ENCODE data around the gene TRABD2A. TPM values are rescaled to one million over a fixed set of nuclear protein-coding genes. Genes with fewer than 3 reads are reported as not detected.

Gene TRABD2A
- total and polyA plus RNA-seq, 2 of the 13 experiments (the other 11 are each of a cell fraction or from before 2014, with no cell fraction given), result 0.15 TPM; not detected in 1

DNA sequence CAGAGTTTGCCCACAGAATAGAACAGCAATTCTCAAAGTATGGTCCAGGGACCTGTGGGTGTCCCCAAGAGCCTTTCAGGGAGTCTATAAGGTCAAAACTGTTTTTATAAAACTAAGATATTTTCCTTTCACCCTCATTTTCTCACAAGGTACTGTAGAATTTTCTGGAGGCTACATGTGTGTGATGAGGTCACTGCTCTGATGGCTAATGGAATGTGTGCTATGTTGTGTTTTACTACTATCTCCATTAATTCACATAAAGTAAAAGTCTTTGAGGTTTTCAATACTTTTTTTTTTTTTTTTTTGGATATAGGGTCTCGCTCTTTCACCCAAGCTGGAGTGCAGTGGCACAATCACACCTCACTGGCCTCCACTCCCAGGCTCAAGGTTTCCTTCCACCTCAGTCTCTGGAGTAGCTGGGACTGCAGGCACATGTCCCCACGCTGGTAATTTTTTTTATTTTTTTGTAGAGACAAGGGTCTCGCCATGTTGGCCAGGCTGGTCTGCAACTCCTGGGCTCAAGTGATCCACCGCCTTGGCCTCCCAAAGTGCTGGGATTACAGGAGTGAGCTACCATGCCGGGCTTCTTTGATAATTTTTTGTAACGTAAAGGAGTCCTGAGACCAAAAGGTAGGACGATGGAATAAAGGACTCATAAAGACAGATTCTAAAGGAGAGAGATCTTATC is 1.8 kb downstream of the TRABD2A start:
- no peaks in the 10 kb centered on the region for H3K36me3 ChIP-seq (replicated peaks in 1 of 2; ENCODE audit: control insufficient read depth in 1 of 2, insufficient read depth in 2 of 2, low read length in 2 of 2)
- H3K9me3 ChIP-seq (ENCODE audit: low read length), result no peaks in the 10 kb centered on the region
- no TSS peak for BruUV-seq (replicated peaks)
- peaks cover 17 to 47% of the 10 kb centered on the region in 2 experiments for H3K27me3 ChIP-seq (ENCODE audit: control insufficient read depth in 1 of 2, insufficient read depth in 2 of 2, low read length in 2 of 2)
- no peak overlapping the region for H3K27ac ChIP-seq (ENCODE audit: extremely low read length, insufficient read depth, low read length)
- H3K4me3 ChIP-seq (replicated peaks in 1 of 3; ENCODE audit: insufficient read depth in 1 of 3, low read depth in 2 of 3, low read length in 3 of 3), result no peak overlapping the region
- peaks cover 3% of the 10 kb centered on the region; the same call in 1 of the 2 replicates for H4K20me1 ChIP-seq (ENCODE audit: insufficient read depth, low read length)
- no peak overlapping the region for H2AFZ ChIP-seq (ENCODE audit: low read length)
- intact Hi-C loops (cut with micrococcal nuclease; ENCODE audit: unreplicated experiment) (no loop called here), in situ Hi-C loops (cut with HindIII; ENCODE audit: extremely low pct_ligation_motif_present, low pct_unique_long_range_greater_than_20kb) (no loop called here)
- no peak overlapping the region for H3K9ac ChIP-seq (ENCODE audit: insufficient read depth, low read depth, low read length)
- 68% methylated on average over 7 of the region's 7 CpGs for WGBS (ENCODE audit: low lambda C conversion rate)
- peaks cover 40% of the 10 kb centered on the region for H3K4me1 ChIP-seq (ENCODE audit: insufficient read depth, low read length)
- H3K4me2 ChIP-seq (ENCODE audit: low read depth, low read length), result peak overlapping the region; percentile 31; the same call in 1 of the 2 replicates
- H3K79me2 ChIP-seq (ENCODE audit: insufficient read depth, low read length), result no peaks in the 10 kb centered on the region
- FAIRE-seq (no peak), ATAC-seq (peak; percentile 6; the same call in 2 of the 3 replicates), DNase-seq (ENCODE audit: low spot score) (no peak)
- POLR2A ChIA-PET, result no interaction called here
- CTCF ChIA-PET (ENCODE audit: low intra/inter-chr PET ratio, low total read pairs), result no interaction called here
- TF ChIP-seq BRCA1 (CRISPR knock-in tag; IDR thresholded peaks at IDR 0.05) (no peak), RAD21 (CRISPR knock-in tag; IDR thresholded peaks at IDR 0.05) (no peak), CCAR2 (optimal IDR thresholded peaks at IDR 0.05; ENCODE audit: low read depth, low read length) (no peak), ZSCAN22 (CRISPR knock-in tag; IDR thresholded peaks at IDR 0.05) (no peak), RFX3 (CRISPR knock-in tag; IDR thresholded peaks at IDR 0.05) (no peak), ADNP (CRISPR knock-in tag; IDR thresholded peaks at IDR 0.05) (no peak), POLR2AphosphoS2 (IDR thresholded peaks at IDR 0.05; ENCODE audit: low read depth, low read length) (no peak), MEIS1 (CRISPR knock-in tag; IDR thresholded peaks at IDR 0.05; ENCODE audit: borderline replicate concordance) (no peak), FOXM1 (CRISPR knock-in tag; IDR thresholded peaks at IDR 0.05) (no peak), ZNF891 (CRISPR knock-in tag; IDR thresholded peaks at IDR 0.05) (no peak)
- TF ChIP-seq, protein P1, sequence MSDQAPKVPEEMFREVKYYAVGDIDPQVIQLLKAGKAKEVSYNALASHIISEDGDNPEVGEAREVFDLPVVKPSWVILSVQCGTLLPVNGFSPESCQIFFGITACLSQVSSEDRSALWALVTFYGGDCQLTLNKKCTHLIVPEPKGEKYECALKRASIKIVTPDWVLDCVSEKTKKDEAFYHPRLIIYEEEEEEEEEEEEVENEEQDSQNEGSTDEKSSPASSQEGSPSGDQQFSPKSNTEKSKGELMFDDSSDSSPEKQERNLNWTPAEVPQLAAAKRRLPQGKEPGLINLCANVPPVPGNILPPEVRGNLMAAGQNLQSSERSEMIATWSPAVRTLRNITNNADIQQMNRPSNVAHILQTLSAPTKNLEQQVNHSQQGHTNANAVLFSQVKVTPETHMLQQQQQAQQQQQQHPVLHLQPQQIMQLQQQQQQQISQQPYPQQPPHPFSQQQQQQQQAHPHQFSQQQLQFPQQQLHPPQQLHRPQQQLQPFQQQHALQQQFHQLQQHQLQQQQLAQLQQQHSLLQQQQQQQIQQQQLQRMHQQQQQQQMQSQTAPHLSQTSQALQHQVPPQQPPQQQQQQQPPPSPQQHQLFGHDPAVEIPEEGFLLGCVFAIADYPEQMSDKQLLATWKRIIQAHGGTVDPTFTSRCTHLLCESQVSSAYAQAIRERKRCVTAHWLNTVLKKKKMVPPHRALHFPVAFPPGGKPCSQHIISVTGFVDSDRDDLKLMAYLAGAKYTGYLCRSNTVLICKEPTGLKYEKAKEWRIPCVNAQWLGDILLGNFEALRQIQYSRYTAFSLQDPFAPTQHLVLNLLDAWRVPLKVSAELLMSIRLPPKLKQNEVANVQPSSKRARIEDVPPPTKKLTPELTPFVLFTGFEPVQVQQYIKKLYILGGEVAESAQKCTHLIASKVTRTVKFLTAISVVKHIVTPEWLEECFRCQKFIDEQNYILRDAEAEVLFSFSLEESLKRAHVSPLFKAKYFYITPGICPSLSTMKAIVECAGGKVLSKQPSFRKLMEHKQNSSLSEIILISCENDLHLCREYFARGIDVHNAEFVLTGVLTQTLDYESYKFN (CRISPR knock-in tag; conservative IDR thresholded peaks at IDR 0.05), result no peak
- TF ChIP-seq, protein P2, sequence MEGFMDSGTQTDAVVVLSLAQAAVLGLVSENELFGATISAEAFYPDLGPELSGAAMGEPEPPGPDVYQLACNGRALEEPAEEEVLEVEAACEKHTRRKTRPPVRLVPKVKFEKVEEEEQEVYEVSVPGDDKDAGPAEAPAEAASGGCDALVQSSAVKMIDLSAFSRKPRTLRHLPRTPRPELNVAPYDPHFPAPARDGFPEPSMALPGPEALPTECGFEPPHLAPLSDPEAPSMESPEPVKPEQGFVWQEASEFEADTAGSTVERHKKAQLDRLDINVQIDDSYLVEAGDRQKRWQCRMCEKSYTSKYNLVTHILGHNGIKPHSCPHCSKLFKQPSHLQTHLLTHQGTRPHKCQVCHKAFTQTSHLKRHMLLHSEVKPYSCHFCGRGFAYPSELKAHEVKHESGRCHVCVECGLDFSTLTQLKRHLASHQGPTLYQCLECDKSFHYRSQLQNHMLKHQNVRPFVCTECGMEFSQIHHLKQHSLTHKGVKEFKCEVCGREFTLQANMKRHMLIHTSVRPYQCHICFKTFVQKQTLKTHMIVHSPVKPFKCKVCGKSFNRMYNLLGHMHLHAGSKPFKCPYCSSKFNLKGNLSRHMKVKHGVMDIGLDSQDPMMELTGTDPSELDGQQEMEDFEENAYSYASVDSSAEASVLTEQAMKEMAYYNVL (CRISPR knock-in tag; IDR thresholded peaks at IDR 0.05; ENCODE audit: borderline replicate concordance), result no peak
- TF ChIP-seq, protein P3, sequence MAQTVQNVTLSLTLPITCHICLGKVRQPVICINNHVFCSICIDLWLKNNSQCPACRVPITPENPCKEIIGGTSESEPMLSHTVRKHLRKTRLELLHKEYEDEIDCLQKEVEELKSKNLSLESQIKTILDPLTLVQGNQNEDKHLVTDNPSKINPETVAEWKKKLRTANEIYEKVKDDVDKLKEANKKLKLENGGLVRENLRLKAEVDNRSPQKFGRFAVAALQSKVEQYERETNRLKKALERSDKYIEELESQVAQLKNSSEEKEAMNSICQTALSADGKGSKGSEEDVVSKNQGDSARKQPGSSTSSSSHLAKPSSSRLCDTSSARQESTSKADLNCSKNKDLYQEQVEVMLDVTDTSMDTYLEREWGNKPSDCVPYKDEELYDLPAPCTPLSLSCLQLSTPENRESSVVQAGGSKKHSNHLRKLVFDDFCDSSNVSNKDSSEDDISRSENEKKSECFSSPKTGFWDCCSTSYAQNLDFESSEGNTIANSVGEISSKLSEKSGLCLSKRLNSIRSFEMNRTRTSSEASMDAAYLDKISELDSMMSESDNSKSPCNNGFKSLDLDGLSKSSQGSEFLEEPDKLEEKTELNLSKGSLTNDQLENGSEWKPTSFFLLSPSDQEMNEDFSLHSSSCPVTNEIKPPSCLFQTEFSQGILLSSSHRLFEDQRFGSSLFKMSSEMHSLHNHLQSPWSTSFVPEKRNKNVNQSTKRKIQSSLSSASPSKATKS (CRISPR knock-in tag; IDR thresholded peaks at IDR 0.05), result no peak
- TF ChIP-seq, protein P4, sequence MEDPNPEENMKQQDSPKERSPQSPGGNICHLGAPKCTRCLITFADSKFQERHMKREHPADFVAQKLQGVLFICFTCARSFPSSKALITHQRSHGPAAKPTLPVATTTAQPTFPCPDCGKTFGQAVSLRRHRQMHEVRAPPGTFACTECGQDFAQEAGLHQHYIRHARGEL (CRISPR knock-in tag; IDR thresholded peaks at IDR 0.05), result no peak
